GM18861 (cell line): ENCODE results near the gene PLPP3.

ENCODE experiments used
- ATAC-seq: cut with Tn5 transposase; IDR thresholded peaks from one replicate; pipeline ENCODE4 v1.9.1; 2021; ENCODE audit not compliant: unreplicated experiment

Gene PLPP3

GRCh38 chr1:56464294-56464693 is 115.1 kb downstream of the PLPP3 start:
- ATAC-seq = no peak

- ATAC-seq = no peak
Observed at GRCh38 chr1:56463376-56463775, 116.0 kb downstream of the PLPP3 start.

GRCh38 chr1:56462209-56462608 is 117.2 kb downstream of the PLPP3 start:
- ATAC-seq = no peak

GRCh38 chr1:56461158-56462127 is 117.9 kb downstream of the PLPP3 start:
- no peak for ATAC-seq

GRCh38 chr1:56459260-56459659 is 120.1 kb downstream of the PLPP3 start:
- ATAC-seq = no peak

GRCh38 chr1:56457756-56458375 is 121.5 kb downstream of the PLPP3 start:
- ATAC-seq = no peak

- no peak for ATAC-seq
Observed at GRCh38 chr1:56456435-56457101, 122.8 kb downstream of the PLPP3 start.

GRCh38 chr1:56453417-56454078 is 125.8 kb downstream of the PLPP3 start:
- no peak for ATAC-seq

- ATAC-seq = no peak
Observed at GRCh38 chr1:56453016-56453415, 126.3 kb downstream of the PLPP3 start.

- ATAC-seq = no peak
Observed at GRCh38 chr1:56452027-56453011, 127.0 kb downstream of the PLPP3 start.

- ATAC-seq = no peak
Observed at GRCh38 chr1:56451491-56451890, 127.9 kb downstream of the PLPP3 start.

GRCh38 chr1:56450004-56450666 is 129.2 kb downstream of the PLPP3 start:
- no peak for ATAC-seq

GRCh38 chr1:56448529-56449300 is 130.6 kb downstream of the PLPP3 start:
- no peak for ATAC-seq

GRCh38 chr1:56447823-56448222 is 131.5 kb downstream of the PLPP3 start:
- ATAC-seq = no peak

- ATAC-seq = no peak
Observed at GRCh38 chr1:56446531-56447098, 132.7 kb downstream of the PLPP3 start.

- ATAC-seq = no peak
Observed at GRCh38 chr1:56444960-56445646, 134.3 kb downstream of the PLPP3 start.
